Tibial nerve (tissue), 4 donors: ENCODE measurements around the gene OVOL3.

Experiments
- CTCF ChIP-seq, 5 experiments: fragments of 200-600 bp in 3 of 5; fragments of 450-650 bp in 2 of 5; sonication (generic) in 3 of 5; IDR thresholded peaks; one replicate each; pipeline ENCODE4 v1.5.1; 2016 to 2019; ENCODE audit warnings: antibody characterized with exemption in 5 of 5, mild to moderate bottlenecking in 3 of 5, moderate library complexity in 2 of 5
- EP300 ChIP-seq, 2 donors: sonication (generic); formaldehyde crosslinking; IDR thresholded peaks; one replicate each; pipeline ENCODE4 v1.6.1; 2017; ENCODE audit warnings: antibody characterized with exemption in 2 of 2, mild to moderate bottlenecking in 1 of 2
- POLR2A ChIP-seq, 2 donors: fragments of 450-650 bp; IDR thresholded peaks; one replicate each; pipeline ENCODE4 v1.6.1; 2017; ENCODE audit warnings: antibody characterized with exemption in 2 of 2, mild to moderate bottlenecking in 2 of 2, moderate library complexity in 2 of 2

GRCh38 chr19:36100476-36100875 lies 10.5 kb upstream of the OVOL3 start:
- TF ChIP-seq CTCF (IDR thresholded peaks at IDR 0.05) (no peak), POLR2A (IDR thresholded peaks at IDR 0.05) (no peak), EP300 (IDR thresholded peaks at IDR 0.05) (no peak)
